ENCODE data around the gene FNDC3B. TPM values are rescaled to one million over a fixed set of nuclear protein-coding genes. Genes with fewer than 3 reads are reported as not detected.

The FNDC3B gene
- total RNA-seq, 1 donor from 2014 or later: 54.9 TPM

GRCh38 chr3:172192830-172193415 lies 153.5 kb downstream of the FNDC3B start:
- H3K27ac ChIP-seq: no peak overlapping the region
- intact Hi-C loops (cut with DNase I): no loop called here

GRCh38 chr3:172193436-172193835 lies 154.1 kb downstream of the FNDC3B start:
- TF ChIP-seq, protein P1, sequence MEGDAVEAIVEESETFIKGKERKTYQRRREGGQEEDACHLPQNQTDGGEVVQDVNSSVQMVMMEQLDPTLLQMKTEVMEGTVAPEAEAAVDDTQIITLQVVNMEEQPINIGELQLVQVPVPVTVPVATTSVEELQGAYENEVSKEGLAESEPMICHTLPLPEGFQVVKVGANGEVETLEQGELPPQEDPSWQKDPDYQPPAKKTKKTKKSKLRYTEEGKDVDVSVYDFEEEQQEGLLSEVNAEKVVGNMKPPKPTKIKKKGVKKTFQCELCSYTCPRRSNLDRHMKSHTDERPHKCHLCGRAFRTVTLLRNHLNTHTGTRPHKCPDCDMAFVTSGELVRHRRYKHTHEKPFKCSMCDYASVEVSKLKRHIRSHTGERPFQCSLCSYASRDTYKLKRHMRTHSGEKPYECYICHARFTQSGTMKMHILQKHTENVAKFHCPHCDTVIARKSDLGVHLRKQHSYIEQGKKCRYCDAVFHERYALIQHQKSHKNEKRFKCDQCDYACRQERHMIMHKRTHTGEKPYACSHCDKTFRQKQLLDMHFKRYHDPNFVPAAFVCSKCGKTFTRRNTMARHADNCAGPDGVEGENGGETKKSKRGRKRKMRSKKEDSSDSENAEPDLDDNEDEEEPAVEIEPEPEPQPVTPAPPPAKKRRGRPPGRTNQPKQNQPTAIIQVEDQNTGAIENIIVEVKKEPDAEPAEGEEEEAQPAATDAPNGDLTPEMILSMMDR (IDR thresholded peaks at IDR 0.05): no peak
- H3K4me3 ChIP-seq: no peak overlapping the region
- intact Hi-C loops (cut with DNase I): no loop called here

More at GRCh38 chr3:172192830-172193415, 153.5 kb downstream of the FNDC3B start:
- no peak overlapping the region for H3K4me3 ChIP-seq
- peaks cover 0 to 3% of the 10 kb centered on the region in 2 donors for H3K36me3 ChIP-seq
- H3K9me3 ChIP-seq: no peaks in the 10 kb centered on the region
- no peaks in the 10 kb centered on the region for H3K27me3 ChIP-seq
- H3K4me1 ChIP-seq: peaks cover 0 to 2% of the 10 kb centered on the region in 2 donors
- TF ChIP-seq, protein P1 (IDR thresholded peaks at IDR 0.05): no peak
- no peak for DNase-seq (ENCODE audit: low spot score in 2 of 2)

DNA sequence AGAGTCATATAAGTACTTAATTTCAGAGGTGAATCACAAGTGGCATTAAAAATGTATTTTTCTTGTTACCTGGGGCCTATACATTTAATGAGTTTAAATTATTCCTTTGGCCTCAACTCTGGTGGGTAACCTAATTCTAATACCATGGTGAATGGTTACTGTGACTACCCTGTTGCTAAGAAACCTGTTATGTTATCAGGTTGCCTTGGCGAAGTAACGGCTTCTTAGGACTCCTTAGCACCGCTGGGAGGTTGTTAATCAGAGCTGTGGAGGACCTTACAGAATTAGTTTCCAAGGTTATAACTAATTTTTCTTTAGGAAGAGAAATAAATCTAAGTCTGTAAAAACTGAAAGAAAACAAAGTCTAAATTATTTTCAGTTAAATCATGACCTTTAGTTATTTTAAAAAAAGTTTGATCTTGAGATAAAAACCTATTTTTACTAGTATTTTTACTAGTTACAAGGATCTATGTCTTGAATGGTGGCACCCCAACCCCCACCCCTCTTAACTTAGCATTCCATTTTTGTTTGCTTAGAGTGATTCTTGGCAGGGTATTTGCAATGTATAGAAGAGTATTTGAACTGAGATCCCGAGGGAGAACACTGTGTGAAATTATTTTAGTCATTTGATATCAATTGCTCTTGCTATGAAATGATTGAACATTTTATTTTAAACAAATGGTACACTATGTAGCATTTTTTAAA lies 155.5 kb downstream of the FNDC3B start:
- Histone ChIP-seq H3K27me3 (no peaks in the 10 kb centered on the region), H3K9me3 (no peaks in the 10 kb centered on the region), H3K4me1 (peaks cover 0 to 2% of the 10 kb centered on the region in 2 donors), H3K4me3 (no peak overlapping the region), H3K27ac (peak overlapping the region in 1 of 2 donors; percentile 16), H3K36me3 (peaks cover 0 to 3% of the 10 kb centered on the region in 2 donors)
- no peak for DNase-seq (ENCODE audit: low spot score in 2 of 2)
- intact Hi-C loops (cut with DNase I): no loop called here
- TF ChIP-seq, protein P1 (IDR thresholded peaks at IDR 0.05): no peak

More at GRCh38 chr3:172193436-172193835, 154.1 kb downstream of the FNDC3B start:
- DNase-seq (ENCODE audit: low spot score in 2 of 2): no peak
- Histone ChIP-seq H3K4me1 (peaks cover 0 to 2% of the 10 kb centered on the region in 2 donors), H3K36me3 (peaks cover 0 to 3% of the 10 kb centered on the region in 2 donors), H3K27me3 (no peaks in the 10 kb centered on the region), H3K9me3 (no peaks in the 10 kb centered on the region), H3K27ac (peak overlapping the region in 1 of 2 donors; percentile 46)

- H3K9me3 ChIP-seq: no peaks in the 10 kb centered on the region
- TF ChIP-seq, protein P1 (IDR thresholded peaks at IDR 0.05): no peak
- H3K4me1 ChIP-seq: peaks cover 0 to 2% of the 10 kb centered on the region in 2 donors
- no peak overlapping the region for H3K4me3 ChIP-seq
- H3K36me3 ChIP-seq: peaks cover 0 to 3% of the 10 kb centered on the region in 2 donors
- no peaks in the 10 kb centered on the region for H3K27me3 ChIP-seq
- intact Hi-C loops (cut with DNase I): no loop called here
- H3K27ac ChIP-seq: peak overlapping the region in 1 of 2 donors; percentile 16
- DNase-seq (ENCODE audit: low spot score in 2 of 2): no peak
Observed at GRCh38 chr3:172195407-172195754, 156.0 kb downstream of the FNDC3B start.

- intact Hi-C loops (cut with DNase I): no loop called here
- peaks cover 0 to 17% of the 10 kb centered on the region in 2 donors for H3K4me1 ChIP-seq
Observed at GRCh38 chr3:172197344-172197743, 158.0 kb downstream of the FNDC3B start.

More at GRCh38 chr3:172197344-172197743, 158.0 kb downstream of the FNDC3B start:
- no peak for DNase-seq (ENCODE audit: low spot score in 2 of 2)
- no peak overlapping the region for H3K27ac ChIP-seq
- TF ChIP-seq, protein P1 (IDR thresholded peaks at IDR 0.05): no peak
- H3K36me3 ChIP-seq: no peaks in the 10 kb centered on the region
- no peaks in the 10 kb centered on the region for H3K9me3 ChIP-seq
- no peak overlapping the region for H3K4me3 ChIP-seq
- H3K27me3 ChIP-seq: no peaks in the 10 kb centered on the region

Data from ascending aorta (tissue), 2 donors.